CD4-positive, alpha-beta T cell treated with Interleukin-15 for 1 hour (primary cell): ENCODE data around the gene EIF3J.
A peak's percentile ranks its signal among the peaks of the same experiment; 100 is the strongest.
"Not testable (repeated sequence)": the region's sequence is repeated elsewhere in the genome, so short reads cannot be mapped to it uniquely, and the experiment has no call there.

Experiments used
- DNase-seq: peaks from one replicate; pipeline ENCODE4 v3.0.0-alpha.2; 2020

Gene EIF3J, protein sequence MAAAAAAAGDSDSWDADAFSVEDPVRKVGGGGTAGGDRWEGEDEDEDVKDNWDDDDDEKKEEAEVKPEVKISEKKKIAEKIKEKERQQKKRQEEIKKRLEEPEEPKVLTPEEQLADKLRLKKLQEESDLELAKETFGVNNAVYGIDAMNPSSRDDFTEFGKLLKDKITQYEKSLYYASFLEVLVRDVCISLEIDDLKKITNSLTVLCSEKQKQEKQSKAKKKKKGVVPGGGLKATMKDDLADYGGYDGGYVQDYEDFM

DNA sequence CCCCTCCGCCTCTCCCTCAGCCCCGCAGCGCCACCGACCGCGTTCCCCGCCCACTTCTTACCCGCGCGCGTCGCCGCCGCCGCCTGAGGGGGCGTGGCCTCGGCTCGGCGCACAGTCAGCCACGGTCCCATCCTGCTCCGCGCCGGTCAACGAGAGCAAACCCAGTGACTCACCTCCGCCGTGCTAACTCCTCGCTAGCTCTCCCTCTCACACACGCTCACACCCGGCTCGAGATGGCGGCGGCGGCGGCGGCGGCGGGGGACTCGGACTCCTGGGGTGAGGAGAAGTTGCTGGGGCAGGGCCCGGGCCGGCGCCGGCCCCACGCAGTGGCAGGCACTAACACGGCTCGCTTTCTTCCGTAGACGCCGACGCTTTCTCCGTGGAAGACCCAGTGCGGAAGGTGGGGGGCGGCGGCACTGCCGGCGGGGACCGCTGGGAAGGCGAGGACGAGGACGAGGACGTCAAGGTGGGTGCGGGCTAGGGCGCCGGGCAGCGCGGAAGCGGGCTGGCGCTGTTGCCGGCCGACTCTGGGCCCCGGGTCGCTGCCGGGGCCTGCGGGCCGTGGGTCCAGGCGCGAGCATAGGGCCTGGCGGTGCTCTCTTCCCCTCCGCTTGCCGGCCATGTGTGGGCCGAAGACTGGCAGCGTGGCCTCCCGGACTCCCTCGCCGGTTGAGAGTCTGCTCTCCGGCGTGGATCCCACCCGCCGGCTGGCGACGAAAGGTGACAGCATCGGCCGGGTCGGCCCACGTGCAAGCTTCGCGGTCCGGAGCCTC is at the start of gene EIF3J:
Gene EIF3J (plus strand): TSS at position 186 of the 773 bp plus-strand sequence. CDS start 48 bp downstream, at position 234.
- DNase-seq = peak; percentile 96

- no peak for DNase-seq
These were observed 47.5 kb upstream of the EIF3J start for GRCh38 chr15:44489464-44489863.

DNA sequence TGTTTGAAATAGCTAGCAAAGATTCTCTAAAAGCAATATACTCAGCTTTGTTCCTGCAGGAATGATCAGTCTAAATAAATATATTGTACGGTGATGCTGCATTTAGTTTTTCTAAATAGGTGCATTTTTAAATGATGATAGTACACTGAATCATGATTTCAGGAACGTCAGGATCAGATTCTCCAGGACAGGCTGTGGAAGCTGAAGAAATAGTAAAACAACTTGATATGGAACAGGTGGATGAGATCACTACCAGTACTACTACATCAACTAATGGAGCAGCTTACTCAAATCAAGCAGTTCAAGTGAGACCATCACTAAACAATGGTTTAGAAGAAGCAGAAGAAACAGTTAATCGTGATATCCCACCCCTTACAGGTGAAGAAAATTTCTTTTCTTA is 46.3 kb upstream of the EIF3J start:
- no peak for DNase-seq

GRCh38 chr15:44492040-44492439 is 44.9 kb upstream of the EIF3J start:
- DNase-seq = no peak

DNA sequence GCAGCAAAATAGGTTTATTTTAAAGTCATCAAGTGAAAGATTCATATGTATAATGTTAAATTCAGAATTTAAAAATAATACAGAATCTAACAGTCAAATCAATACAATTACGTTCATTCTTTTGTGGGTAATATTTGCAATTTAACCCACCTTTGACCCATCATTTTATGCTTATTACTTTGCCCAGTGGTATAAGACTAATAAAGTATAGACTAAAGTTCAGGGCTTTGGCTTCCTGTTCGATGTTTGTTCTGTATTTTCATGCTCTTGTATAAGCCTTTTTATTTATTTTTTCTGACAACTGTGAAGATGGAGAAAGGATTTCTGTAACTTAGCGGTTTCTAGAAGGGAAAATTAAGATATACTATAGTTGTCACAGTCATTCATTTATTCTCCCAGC is 44.3 kb upstream of the EIF3J start:
- no peak for DNase-seq

GRCh38 chr15:44495562-44495961 is 41.4 kb upstream of the EIF3J start:
- DNase-seq = no peak

DNA sequence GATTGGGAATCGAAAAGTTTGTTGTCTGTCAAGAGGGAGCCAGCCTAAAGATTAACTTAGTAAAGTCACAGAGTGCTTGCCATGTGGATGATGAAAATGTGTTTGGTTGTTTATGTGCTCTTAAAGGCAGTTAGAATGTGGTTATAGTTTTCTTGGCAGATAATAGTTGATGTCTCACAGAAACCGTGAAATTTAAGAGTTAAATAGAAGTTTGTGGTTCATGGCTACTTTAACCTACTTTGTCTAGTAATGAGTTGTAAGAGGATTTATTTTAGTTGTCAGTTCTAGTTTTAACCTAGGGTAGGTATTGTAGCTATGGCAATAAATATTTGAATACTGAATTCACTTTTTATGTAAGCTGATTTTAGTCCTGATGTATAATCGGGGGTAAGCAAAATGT is 36.4 kb upstream of the EIF3J start:
- DNase-seq = no peak

DNA sequence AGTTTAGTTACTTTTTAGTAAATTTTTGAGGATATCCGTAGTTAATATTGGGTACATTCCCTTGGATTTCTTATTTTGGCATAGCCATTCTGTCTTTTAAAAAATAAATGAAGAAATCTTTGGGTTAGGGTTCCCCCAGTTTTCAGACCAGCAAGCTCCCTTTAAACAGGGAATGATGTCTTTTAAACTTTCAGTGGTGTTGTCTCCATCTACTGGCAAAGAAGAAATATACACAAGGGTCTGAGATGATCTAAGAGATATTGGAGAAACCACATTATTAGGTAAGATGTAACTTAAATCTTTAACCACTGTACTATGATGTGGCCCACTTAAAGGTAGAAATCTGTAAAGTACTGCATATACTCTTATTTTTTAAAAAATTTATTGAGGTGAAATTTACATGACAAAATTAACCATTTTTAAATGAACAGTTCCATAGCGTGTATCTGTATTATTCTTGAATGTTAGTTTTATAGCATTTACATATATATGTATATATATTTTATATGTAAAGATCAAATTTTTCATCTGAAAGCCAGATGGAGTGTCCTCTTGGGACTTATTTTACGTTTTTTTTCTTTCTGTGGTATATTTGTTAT is 35.1 kb upstream of the EIF3J start:
- DNase-seq = no peak

GRCh38 chr15:44516436-44516835 is 20.5 kb upstream of the EIF3J start:
- DNase-seq = no peak

GRCh38 chr15:44519537-44519936 is 17.4 kb upstream of the EIF3J start:
- no peak for DNase-seq

DNA sequence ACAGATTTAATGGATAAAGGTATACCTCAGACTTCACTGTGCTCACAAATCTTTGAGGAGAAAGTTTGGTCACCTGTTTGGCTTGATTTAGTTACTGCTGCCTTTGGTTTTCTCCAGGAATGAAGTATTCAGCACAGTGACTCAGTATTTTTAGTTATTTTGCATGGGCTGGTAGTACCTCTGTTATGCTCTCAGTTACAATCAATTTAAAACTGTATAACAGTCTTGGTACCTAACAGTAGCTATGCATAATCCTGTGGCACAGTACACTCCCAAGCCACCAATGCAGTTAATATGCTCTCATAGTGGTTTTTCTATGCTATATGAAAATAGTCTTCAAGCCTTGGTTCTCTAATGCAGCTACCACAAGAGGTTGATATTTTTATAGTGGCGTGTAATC is 11.9 kb upstream of the EIF3J start:
- DNase-seq = no peak

GRCh38 chr15:44527241-44527640 is 9.7 kb upstream of the EIF3J start:
- DNase-seq = no peak

- no peak for DNase-seq
These were observed 6.9 kb upstream of the EIF3J start for GRCh38 chr15:44529864-44530604.

DNA sequence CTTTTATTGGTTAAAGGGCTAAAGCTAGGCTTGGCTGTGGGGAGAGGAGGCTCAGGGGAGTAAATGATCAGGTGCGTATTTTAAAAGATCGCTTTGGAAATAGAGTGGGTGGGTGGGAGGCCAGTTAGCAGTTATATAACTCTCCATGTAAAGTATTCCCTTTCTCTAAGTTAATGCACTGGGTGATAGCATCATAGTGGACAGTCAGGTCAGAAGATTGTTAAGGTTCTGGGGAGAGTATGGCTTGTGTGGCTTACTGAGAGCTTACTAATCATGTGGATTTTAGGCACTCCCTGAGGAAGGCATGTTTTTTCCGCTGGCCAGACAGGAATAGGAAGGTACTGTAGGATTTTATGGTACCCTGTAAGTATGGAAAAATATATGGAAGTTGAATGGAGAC is 6.3 kb upstream of the EIF3J start:
- no peak for DNase-seq

DNA sequence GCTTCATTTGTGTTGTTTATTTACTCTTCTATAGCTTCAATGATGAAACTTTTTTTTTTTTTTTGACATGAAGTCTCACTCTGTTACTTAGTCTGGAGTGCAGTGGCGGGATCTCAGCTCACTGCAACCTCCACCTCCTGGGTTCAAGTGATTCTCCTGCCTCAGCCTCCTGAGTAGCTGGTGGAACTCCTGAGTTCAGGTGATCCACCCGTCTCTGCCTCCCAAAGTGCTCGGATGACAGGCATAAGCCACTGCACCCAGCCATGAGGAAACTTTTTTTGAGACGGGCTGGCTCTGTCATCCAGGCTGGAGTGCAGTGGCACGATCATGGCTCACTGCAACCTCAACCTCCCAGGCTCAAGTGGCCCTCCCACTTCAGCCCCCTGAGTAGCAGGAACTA is 4.7 kb upstream of the EIF3J start:
- not testable (repeated sequence) for DNase-seq

- DNase-seq = no peak
These were observed 4.3 kb upstream of the EIF3J start for GRCh38 chr15:44532689-44533088.

- DNase-seq = no peak
These were observed 1.9 kb upstream of the EIF3J start for GRCh38 chr15:44535092-44535491.

DNA sequence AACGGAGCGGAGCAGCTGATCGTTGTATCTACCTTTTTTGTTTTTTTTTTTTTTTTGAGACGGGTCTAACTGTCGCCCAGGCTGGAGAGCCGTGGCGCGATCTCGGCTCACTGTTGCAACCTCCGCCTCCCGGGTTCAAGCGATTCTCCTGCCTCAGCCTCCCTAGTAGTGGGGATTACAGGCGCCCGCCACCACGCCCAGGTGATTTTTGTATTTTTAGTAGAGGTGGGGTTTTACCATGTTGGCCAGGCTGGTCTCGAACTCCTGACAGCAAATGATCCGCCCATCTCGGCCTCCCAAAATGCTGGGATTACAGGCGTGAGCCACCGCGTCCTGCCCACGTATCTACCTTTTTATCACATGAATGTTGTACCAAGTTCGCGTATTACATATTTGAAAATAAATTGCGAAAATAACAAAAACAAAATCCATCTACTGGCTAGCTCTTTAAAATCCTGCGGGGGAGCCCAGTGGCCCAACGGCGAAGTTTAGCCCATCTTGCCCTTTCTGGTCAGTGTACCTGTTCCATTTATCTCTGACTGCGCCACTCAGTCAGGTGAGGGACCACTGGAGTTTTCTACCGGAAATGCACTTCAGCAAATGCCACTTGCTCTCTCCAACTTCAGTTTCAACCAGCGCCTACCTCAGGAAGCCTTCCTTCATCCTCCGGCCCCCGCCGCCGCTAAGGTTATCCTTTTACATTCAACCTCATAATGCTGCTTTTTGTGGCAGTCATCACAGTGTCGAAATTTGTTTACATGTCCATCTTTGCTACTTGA is 1.2 kb upstream of the EIF3J start:
- no peak for DNase-seq

GRCh38 chr15:44536302-44536961 is 515 bp upstream of the EIF3J start:
- DNase-seq = no peak

DNA sequence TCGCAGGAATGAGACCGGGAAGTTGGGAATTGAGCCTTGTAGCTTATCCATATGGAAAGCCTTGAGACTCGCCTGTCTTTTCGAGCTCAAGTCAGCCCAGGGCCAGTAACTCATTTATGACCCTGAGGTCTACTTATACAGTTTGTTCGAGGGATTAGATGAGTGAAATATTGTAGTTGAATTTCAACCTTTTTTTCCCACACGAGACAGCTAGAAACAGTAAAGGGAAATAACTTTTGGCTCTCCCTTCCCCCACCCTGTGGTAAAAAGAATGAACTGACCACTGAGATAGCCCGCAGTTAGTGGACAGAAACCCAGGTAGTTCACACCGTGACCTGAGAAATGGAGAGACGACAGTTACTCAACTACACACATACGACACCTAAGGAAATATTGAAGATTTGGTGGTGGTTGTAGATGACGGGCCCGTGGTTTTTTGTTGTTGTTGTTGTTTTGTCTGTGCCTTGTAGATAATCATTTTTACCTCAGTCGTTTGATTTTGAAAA is 841 bp downstream of the EIF3J start:
- DNase-seq = no peak

GRCh38 chr15:44541282-44541958 is 4.5 kb downstream of the EIF3J start:
- no peak for DNase-seq
